Activated T-helper 1 cell treated with anti-CD3 and anti-CD28 coated beads, Interleukin-2, amount 50 U/mL, for 16 hours (primary cell): Measurements from ENCODE around the gene POU5F1.

Source experiments
- DNase-seq, 2 donors: peaks; one replicate each; pipeline ENCODE4 v3.0.0-alpha.2; 2020; ENCODE audit warnings: low read depth in 1 of 2, low spot score in 1 of 2

The POU5F1 gene

GRCh38 chr6:31144296-31144969 lies 26.0 kb downstream of the POU5F1 start:
- no peak for DNase-seq

GRCh38 chr6:31143148-31143547 lies 27.3 kb downstream of the POU5F1 start:
- no peak for DNase-seq

- DNase-seq = no peak
Observed at GRCh38 chr6:31142361-31142761, 28.1 kb downstream of the POU5F1 start.

- no peak for DNase-seq
Observed at GRCh38 chr6:31140643-31141042, 29.8 kb downstream of the POU5F1 start.

- DNase-seq = no peak
Observed at GRCh38 chr6:31139599-31139998, 30.9 kb downstream of the POU5F1 start.

GRCh38 chr6:31138982-31139381 lies 31.5 kb downstream of the POU5F1 start, which contains the start of gene PSORS1C2:
TSS of gene PSORS1C2 (minus strand) at chr6:31139066. CDS start at chr6:31139026, 40 bp downstream.
- no peak for DNase-seq

- no peak for DNase-seq
Observed at GRCh38 chr6:31135710-31136109, 34.8 kb downstream of the POU5F1 start.

GRCh38 chr6:31132806-31133205 lies 37.7 kb downstream of the POU5F1 start:
- no peak for DNase-seq

- no peak for DNase-seq
Observed at GRCh38 chr6:31131595-31131994, 38.9 kb downstream of the POU5F1 start.

GRCh38 chr6:31130751-31131150 lies 39.7 kb downstream of the POU5F1 start:
- no peak for DNase-seq

- no peak for DNase-seq
Observed at GRCh38 chr6:31129130-31129529, 41.4 kb downstream of the POU5F1 start.

- DNase-seq = peak; percentile 56 to 65
Observed at GRCh38 chr6:31128093-31128676, 42.3 kb downstream of the POU5F1 start.

GRCh38 chr6:31126396-31127175 lies 43.9 kb downstream of the POU5F1 start:
- no peak for DNase-seq

- no peak for DNase-seq
Observed at GRCh38 chr6:31125586-31126363, 44.7 kb downstream of the POU5F1 start.

- no peak for DNase-seq
Observed at GRCh38 chr6:31125162-31125561, 45.3 kb downstream of the POU5F1 start.

- DNase-seq = no peak
Observed at GRCh38 chr6:31122791-31123706, 47.4 kb downstream of the POU5F1 start.

GRCh38 chr6:31121131-31121790 lies 49.2 kb downstream of the POU5F1 start:
- DNase-seq = no peak

GRCh38 chr6:31120151-31120915 lies 50.1 kb downstream of the POU5F1 start, which contains the start of gene CDSN:
TSS of gene CDSN (minus strand) at chr6:31120446. CDS start at chr6:31120419, 27 bp downstream.
- no peak for DNase-seq

GRCh38 chr6:31118178-31118577 lies 52.3 kb downstream of the POU5F1 start:
- DNase-seq = no peak
